Non-pigmented ciliary epithelial cell (primary cell): ENCODE measurements around the gene MAP4K3.
A peak's percentile ranks its signal among the peaks of the same experiment; 100 is the strongest.

Source experiments
- DNase-seq: peaks from one replicate; pipeline ENCODE4 v3.0.0-alpha.2; 2010; ENCODE audit warnings: low read depth

The MAP4K3 gene

DNA sequence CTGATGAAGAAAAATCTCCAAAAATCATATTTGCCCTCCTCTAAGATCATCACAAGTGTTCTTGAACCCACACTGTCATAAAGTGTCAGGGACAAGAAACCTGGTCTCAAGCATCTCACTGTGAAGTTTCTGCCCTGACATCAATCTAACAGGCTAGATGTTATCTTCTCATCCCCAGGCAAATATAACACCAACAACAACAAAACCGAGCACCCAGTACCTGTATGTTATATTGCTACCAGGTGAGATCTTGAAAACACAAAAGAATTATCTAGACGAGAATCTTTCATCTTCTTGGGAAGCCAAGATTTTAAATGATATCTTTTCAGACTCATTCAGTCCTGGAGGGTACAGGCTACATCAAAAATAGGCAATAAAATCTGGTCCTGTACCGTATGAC, 8.8 kb upstream of the MAP4K3 start:
- DNase-seq: no peak

DNA sequence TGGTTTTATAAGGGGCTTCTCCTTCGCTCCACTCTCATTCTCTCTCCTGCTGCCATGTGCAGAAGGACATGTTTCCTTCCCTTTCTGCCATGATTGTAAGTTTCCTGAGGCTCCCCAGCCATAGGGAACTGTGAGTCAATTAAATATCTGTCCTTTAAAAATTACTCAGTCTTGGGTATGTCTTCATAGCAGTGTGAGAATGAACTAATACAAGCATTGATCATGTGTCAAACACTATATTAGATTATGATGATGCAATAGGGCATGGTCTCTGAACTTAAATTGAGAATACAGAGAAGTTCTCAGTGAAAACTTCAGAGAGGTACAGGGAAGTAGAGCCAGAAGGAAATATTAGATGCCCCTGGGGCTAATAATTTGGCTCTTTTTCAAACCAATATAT, 5.9 kb upstream of the MAP4K3 start:
- no peak for DNase-seq

DNA sequence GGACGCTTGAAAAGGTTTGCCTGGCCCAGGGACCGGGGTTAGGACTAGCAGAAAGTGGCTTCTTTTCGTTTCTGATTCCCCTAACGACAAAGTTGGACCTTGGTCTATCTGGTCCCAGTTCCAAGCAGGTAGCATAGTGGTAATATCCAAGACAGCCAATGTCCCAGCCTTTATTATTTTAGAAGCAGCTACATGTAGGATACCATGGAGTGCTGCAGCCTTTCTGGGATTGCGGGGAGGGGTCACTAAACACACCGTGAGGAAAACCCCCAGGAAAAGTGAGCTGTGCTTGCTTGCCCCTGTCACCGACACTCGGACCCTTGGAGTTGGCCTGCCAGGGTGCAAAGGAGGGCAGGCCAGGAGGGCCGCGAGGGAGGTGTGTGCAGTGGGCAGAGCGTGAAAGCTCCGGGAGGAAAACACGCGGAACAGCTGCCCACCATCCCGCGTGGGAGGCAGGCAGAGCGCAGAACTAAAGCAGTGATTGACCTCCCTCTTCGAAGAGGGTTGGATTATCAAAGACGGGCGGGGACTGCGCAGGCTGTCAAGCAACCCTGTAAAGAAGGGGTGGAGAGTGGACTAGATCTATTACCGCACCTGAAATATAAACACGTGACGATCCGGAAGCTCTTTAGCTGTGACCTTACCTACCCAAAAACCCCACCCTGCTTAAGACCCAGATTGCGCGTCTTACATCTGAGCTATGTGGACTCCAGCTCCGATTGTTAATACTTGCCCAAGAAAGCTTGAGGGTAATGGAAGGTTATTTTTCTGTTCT, 624 bp upstream of the MAP4K3 start:
- DNase-seq: no peak

DNA sequence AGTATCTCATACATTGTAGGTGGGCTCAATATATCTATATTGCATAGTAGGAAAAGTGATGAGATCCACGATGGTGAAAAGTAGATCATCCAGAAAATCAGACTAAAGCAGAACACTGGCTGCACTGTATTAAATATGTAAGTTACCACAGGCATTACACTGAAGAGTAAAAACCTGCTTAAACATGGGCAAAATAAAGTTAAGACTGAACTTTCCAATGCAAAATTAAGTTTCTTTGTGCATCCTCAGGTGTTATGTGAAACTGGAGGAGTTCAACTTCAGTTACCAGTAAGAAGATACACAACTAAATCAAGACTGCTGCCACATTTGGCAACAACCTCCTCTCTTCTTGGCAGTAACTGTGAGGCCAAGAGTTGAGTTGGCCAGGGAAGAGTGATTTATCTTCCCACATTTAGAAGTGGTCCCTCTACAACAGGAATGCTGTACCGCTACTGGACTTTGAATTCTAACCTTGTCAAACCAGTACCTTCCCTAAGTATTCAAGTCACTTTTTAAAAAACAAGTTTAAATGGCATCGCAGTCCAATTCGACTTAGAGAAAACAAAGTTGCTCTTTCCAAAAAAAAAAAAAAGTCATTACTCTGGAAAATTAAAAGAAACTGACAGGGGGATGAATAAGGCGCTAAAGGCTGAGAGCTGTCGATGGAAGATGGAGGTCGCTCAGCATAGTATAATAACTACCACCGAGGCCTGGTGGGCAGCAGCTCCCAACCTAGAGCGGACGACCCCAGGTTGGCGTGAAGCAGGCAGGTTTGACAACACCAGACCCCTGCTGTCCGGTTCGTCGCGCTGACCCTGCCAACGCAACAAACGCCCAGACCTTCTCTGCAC, 1.1 kb downstream of the MAP4K3 start:
- DNase-seq: no peak

DNA sequence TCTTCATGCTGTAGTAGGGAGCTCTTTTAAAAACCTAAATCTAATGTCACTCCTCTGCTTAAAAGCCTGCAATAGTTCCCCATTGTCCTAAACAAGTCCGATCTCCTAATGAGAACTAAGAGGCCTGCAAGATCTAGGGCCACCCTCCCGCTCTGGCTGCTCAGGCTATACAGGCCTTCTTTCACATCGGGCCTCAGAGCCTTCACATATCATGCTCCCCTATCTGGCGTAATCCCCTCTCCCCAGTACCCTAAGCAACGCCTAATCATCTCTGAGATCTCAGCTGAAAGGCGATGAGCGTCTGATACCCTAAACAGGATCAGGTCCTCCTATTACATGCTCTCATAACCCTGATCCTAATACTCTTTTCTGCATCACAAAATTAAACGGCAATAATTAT, 1.9 kb downstream of the MAP4K3 start:
- DNase-seq: no peak

DNA sequence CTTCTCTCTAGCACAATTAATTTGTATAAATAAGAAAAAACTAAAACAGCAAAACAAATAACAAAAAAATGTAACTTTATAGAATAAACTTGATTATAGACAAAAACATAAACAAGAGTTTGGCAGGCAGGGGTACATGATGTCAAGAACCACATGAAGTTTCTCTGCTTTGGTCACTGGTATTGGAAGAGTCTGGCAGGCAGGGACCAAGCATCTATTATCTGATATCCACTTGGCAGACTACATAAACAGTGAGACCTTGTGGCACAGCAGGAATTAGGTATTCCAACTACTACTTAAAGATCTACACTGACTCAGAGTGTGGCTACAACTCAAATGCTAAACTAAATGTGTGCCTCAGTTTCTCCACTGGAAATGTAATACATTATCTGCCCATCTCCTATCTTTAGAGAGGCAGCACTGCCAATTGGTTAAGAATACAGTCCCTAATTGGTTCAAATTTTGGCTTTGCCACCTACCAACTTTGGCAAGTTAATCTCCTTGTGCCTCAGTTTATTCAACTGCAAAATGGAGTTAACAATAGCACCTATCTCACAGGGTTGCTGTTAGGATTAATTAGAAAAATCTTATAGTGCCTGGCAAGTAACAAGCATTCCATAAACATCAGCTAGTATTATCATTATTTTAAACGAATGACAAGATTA, 2.7 kb downstream of the MAP4K3 start:
- DNase-seq: no peak

DNA sequence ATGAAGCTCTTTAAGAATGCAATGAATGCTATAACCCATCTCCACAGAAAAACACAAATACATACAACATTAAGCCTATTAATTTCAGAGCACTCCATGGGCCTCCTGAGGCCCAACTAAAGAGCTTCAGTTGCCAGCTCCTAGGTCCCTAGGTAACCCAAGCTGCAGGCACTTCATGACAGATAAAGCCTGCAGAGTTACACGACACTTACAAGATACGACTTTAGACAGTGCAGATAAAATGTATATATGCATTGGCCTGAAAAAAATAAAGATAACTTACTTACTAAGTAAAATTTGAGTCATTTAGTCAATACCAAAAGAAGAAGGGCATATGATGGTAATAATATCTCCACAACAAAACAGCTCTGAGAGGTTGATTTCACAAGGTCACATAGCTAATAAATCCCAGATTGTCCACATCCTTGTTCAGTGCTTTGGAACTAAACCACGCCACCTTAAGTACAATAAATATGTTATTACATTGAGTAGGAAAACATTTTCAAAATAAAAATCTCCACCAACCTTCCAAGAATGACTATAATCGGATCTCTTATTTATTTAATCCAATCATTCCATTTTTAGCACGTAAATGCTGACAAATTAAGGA, 3.4 kb downstream of the MAP4K3 start:
- DNase-seq: no peak

DNA sequence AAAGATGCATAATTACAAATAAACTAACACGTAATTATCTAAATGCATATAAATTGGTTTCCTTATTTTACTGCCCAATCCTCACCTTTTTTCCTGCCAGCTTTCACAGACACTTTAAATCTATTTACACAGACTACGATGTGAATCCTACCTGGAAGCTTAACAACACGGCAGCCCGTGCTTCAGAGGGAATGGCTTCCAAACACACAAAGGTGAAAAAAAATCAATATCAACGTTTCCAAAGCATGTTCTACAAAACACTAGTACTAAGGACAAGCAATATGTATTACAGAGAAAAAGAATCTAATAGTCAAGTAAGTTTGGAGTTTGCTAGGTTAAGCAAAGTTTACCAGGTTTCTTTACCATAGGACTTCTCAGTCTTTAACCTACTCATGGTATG, 4.4 kb downstream of the MAP4K3 start:
- no peak for DNase-seq

DNA sequence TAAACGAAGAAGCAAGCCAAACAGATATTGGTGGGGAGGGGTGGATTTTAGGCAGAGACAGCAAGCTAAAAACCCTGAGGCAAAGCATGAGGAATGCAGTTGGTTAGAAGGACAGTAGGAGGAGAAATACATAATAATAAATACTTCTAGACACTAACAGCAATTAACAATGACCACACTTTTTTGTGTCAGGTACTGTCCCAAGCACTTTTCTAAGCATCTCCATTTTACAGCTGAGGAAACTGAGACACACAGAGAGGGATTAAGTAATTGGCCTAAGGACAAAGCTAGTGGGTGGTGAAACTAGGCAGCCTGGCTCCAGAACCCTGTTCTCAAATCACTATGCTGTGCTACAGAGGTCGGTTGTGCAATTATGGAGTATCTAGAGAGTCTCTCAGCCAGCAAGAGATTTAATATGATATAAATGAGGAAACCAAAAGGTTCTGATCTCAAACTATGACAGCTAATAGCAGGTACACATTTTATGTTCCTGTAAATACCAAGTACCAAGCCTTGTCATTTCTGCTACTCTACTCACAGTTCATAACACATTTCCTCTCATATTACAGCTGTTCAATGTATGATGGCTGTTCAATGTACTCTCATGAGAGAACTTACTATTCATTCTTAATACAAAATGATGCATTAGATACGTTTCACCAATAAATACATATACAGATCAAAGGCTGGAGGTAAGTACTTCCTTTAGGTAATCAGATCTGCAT, 5.3 kb downstream of the MAP4K3 start:
- no peak for DNase-seq

DNA sequence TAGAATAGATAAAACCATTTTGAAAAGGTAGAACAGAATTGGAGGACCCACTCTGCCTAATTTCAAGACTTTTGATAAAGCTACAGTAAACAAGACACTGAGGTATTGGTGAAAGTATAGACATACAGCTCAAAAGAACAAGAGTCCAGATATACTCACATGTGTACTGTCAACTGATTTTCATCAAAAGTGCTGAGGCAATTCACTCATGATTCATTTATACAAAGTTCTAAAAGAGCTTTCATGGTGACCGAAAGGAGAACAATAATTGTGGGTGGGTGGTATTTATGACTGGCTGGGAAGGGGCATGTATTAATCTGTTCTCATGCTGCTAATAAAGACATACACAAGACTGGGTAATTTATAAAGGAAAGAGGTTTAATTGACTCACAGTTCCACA, 7.3 kb downstream of the MAP4K3 start:
- no peak for DNase-seq

DNA sequence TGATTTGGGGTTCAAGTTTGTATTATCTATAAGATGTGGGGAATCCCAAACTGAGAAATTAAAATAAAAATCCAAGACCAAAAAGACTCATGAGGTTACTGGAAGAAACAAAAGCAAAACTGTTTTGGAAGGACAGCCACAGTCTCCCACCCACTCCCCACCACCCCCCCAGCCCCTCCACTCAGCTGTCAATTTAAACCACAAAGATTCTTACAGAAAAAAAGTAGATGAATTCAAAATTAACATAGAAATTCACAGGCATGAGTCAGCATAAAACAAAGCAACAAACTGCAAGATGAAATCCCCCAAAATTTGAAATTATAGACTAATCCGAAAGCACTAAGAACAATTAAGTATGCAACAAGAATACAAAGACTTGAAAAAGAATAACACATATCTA, 12.1 kb downstream of the MAP4K3 start:
- no peak for DNase-seq

DNA sequence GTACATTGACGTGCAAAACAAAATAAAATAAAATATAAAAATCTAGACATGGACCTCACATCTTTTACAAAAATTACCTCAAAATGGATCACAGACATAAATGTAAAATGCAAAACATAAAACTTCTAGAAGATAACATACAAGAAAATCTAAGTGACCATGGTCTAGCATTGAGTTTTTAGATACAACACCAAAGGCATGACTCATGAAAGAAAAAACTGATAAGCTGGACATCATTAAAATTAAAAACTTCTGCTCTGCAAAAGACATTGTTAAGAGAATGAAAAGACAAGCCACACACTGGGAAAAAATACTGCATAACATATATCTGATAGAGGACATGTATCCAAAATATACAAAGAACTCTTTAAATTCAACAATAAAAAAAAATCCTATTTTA, 14.4 kb downstream of the MAP4K3 start:
- DNase-seq: no peak

DNA sequence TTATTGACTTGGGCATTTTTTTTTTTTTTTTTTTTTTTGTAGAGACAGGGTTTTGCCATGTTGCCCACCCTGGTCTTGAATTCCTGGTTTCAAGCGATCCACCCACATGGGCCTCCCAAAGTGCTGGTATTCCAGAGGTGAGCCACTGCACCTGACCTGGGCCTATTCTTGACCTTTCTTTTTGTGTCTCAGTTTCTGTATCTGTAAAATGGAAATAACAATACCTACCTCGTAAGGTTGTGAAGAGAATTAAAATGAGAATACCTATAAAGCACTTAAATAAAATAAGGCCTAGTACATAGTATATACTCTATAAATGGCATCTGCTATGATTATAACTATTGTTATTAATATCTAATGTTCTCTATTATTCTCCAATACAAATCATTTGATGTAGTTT, 15.7 kb downstream of the MAP4K3 start:
- no peak for DNase-seq

DNA sequence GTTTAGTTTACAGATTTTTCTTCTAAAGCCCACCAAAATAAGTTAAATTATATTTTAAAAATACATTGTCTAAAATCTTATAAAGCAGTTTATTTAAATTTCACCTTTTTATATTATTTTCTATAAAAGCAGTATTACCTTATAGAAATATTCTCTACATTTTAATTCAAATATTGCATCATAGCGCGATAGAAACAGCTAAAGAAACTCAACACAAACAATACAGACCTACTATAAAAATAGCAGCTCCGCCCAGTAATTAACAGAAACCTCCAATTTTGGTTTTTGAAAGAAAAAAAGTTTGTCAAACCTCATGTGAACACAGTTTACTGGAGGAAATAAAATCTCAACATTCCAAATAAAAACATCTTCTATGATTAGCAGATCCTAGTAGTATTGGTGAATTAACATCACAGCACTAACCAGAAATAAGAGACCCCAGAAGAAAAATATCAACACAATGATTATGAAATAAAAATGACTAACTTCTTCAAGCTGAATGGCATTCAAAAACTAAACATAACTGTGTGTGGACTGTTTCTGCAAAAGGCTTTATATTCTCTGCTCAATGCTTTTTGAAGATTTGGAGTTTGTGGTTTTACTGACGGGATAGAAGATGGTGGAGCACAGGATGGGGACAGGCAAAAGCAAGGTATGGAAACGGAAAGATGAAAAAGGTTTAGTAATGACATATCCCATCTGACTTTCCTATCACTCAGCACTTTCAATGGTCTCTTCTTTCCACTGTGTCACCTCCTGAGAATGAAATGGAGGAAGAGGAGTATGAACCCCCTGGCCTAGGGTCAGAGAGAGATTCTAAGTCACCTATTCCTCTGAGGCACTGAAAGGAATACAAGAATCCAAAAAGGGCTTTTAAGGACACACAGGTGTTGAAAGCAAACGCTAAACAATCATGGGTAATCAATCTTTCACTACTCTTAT, 17.5 kb downstream of the MAP4K3 start:
- no peak for DNase-seq

DNA sequence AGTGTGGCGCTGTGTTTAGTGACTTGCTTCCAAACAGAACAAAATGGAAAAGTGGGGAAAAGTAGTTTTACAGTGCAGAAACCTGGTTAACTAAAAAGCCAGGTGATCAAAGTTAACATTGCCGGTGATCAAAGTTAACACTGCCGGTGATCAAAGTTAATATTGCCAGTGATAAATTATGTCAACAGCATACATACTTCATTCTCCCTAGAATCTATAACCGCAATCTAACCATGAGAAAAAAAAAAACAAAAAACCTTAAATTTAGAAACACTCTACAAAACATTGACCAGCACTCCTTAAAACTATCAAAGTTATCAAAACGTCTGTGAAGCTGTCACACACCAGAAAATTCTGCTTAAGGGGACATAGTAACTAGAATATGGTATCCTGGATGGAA, 18.6 kb downstream of the MAP4K3 start:
- no peak for DNase-seq

DNA sequence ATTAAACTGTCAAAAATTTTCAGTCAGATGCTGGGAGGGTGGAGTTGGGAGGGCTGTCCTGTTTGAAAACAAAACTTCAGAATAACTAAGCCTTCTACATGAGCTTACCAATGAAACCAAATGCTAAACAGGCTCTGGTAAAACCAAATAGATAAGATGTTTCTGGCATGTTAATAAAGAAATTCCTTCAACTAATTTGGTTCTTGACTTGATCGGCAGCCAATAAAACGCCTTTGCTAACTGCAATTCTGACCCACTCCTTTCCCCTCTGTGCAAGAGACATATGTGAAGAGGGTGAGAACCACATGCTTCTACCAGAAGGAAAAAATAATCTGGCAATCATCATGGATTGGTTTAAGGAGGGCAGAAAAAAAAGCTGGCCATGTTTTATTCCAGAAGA, 20.9 kb downstream of the MAP4K3 start:
- DNase-seq: no peak

DNA sequence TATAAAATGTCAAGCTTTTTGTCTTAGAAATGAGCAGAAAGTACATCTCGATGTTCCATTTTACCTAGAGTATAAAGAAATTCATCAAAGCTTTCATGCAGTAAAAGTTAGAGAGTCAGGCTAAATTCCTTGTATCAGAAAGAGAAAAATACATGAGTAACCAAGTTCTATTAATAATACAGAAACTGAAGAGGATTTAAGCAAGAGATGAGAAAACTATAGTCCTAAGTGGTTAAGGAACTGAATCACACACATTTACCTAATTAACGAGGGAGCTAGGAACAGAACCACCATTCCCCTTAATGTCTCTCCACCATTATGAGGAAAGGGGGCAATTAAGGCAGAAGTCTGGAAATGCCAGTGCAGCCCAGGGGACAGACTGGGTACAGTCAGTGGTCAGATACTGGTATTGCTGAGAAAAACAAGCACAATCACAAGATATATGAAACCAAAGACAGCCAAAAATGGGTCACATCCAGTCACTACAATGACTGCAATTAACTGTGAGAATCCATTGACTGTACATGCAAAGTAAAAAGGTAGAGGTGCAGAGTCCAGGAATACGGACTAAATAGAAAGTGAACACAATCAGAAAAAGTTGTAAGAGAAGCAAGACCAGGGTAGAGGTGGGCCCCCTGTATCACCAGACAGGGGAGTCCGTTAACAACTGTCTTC, 23.9 kb downstream of the MAP4K3 start:
- no peak for DNase-seq

DNA sequence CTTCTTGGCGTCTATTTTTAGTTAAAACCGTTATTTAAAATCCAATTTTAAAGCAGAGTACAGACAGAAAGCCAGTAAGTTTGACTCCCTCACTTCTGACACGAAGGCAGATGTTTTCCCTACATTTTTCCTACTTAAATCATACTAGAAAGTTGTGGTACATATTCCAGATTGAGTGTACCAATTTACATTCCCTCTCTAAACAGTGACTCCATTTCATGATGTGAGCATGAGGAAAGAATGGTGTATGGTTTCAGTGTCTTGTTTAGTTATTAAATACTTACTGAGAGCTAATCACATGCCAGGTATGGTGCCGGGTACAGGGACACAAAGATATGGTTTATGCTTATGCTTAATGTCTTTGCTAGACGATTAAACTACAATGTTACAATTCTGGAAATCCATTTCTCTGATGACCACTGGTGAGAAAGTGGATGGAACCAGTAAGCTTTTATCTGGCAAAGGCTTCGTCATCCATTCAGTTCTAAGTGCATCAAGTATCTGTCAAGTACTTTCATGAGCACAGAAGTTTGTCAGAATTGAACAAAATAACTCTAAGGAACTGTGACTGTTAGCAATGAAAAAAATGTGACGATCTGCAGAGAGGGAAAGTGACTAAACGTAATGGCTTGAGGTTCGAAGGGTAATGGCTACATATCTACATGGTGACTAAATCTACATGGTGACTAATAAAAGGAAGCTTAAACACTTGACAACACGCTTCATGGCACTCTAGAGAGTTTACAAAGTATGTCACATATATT, 25.7 kb downstream of the MAP4K3 start:
- DNase-seq: peak; percentile 86

DNA sequence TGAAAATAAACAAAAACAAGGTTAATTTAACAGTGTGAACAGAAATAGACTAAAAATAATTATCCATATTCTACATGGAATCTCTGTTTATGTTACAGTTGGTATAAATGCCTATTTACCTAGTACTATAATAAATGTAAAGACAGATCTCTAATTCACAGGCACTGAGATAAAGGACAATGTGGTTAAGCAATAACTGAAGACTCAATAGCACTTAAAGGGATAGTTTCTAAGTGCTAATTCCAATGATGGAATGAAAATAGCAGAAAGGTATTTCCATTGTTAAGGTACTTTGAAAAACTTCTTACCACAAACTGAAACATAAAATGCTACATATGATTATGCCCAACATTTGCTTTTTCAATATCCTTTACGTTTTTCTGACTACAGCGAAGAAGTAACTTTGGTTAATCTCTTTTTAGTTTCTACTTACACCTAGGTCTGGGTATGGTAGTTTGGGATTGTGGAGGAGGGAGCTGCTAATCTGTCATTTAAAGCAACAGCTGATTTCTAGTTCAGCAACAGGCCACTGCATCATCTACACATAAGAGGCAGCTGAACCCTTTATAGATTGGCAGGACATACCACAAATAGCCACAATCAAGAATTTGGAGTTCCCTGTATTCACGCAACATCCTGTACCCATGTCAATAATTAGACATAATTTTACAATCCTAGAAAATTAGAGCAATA, 27.2 kb downstream of the MAP4K3 start:
- no peak for DNase-seq
